SK-N-SH (cell line): ENCODE measurements around the gene MFAP3L. TPM values are rescaled to one million over a fixed set of nuclear protein-coding genes. Genes with fewer than 3 reads are reported as not detected.

Experiments used
- CTCF ChIA-PET: fragments of 300-600, 350-600 bp; formaldehyde crosslinking; extraction: SDS; loops from one replicate; lab custom pipeline; 2021; lab: Yijun Ruan, JAX
- POLR2A ChIA-PET: fragments of 350-600 bp; sonication (Branson Sonifier 250); formaldehyde crosslinking; extraction: SDS; loops from one replicate; lab custom pipeline; 2020; ENCODE audit warnings: antibody characterized with exemption, inconsistent platforms; lab: Yijun Ruan, JAX
- DNase-seq: peaks from one replicate; pipeline ENCODE4 v3.0.0; 2012
- H2AFZ ChIP-seq: fragments of 200-600 bp; sonication (generic); 2 replicates; pipeline ENCODE4 v1.8.1; 2016; ENCODE audit warnings: antibody characterized with exemption, mild to moderate bottlenecking, low read depth
- H3F3A ChIP-seq: fragments of 200-600 bp; sonication (generic); replicated peaks from 2 replicates; pipeline ENCODE3; 2016; ENCODE audit warnings: antibody characterized with exemption, mild to moderate bottlenecking; ENCODE audit not compliant: insufficient read depth
- H3K27ac ChIP-seq, 2 experiments: fragments of 200-500 bp in 1 of 2; fragments of 200-600 bp in 1 of 2; sonication (Bioruptor generic) in 1 of 2; sonication (generic), shearing (Covaris generic) in 1 of 2; 2 replicates each; pipeline versions ENCODE4 v1.5.1 to v1.6.1; 2014 to 2016; ENCODE audit warnings: low read depth in 2 of 2, inconsistent platforms in 1 of 2, low read length in 1 of 2, mild to moderate bottlenecking in 1 of 2, mixed read lengths in 1 of 2
- H3K27me3 ChIP-seq: fragments of 200-600 bp; sonication (generic), shearing (Covaris generic); 2 replicates; pipeline ENCODE4 v1.6.1; 2016; ENCODE audit warnings: mixed run types; ENCODE audit not compliant: insufficient read depth
- H3K36me3 ChIP-seq, 2 experiments: fragments of 200-500 bp in 1 of 2; fragments of 200-600 bp in 1 of 2; sonication (Bioruptor generic) in 1 of 2; sonication (generic) in 1 of 2; replicated peaks in 1 of 2; 2 replicates each; pipeline versions ENCODE3 to v1.5.1; 2014 to 2016; ENCODE audit warnings: low read length in 1 of 2, mild to moderate bottlenecking in 1 of 2; ENCODE audit not compliant: insufficient read depth in 2 of 2, control insufficient read depth in 1 of 2
- H3K4me1 ChIP-seq, 2 experiments: fragments of 200-500 bp in 1 of 2; fragments of 200-600 bp in 1 of 2; sonication (Bioruptor generic) in 1 of 2; sonication (generic), shearing (Covaris generic) in 1 of 2; 2 replicates each; pipeline versions ENCODE4 v1.5.1 to v1.6.1; 2014 to 2016; ENCODE audit warnings: low read depth in 1 of 2, low read length in 1 of 2, mixed run types in 1 of 2; ENCODE audit not compliant: insufficient read depth in 2 of 2, control insufficient read depth in 1 of 2
- H3K4me2 ChIP-seq: fragments of 200-600 bp; sonication (generic), shearing (Covaris generic); 2 replicates; pipeline ENCODE4 v1.6.1; 2017; ENCODE audit warnings: mixed run types
- H3K4me3 ChIP-seq, 2 experiments: fragments of 200-500 bp in 1 of 2; fragments of 200-600 bp in 1 of 2; sonication (Bioruptor generic) in 1 of 2; sonication (generic), shearing (Covaris generic) in 1 of 2; 2 replicates each; pipeline versions ENCODE4 v1.5.1 to v1.8.1; 2014 to 2016; ENCODE audit warnings: low read depth in 2 of 2, inconsistent platforms in 1 of 2, low read length in 1 of 2, mild to moderate bottlenecking in 1 of 2, mixed read lengths in 1 of 2, moderate library complexity in 1 of 2
- H3K79me2 ChIP-seq: fragments of 200-600 bp; sonication (generic); 2 replicates; pipeline ENCODE4 v1.8.1; 2017; ENCODE audit warnings: mild to moderate bottlenecking; ENCODE audit not compliant: insufficient read depth
- H3K9ac ChIP-seq: fragments of 200-600 bp; sonication (generic); 2 replicates; pipeline ENCODE4 v1.6.1; 2017; ENCODE audit warnings: mixed run types
- H3K9me2 ChIP-seq: fragments of 200-600 bp; sonication (generic); 2 replicates; pipeline ENCODE4 v1.6.1; 2017; ENCODE audit warnings: mixed run types
- H3K9me3 ChIP-seq: fragments of 200-600 bp; sonication (generic); 2 replicates; pipeline ENCODE4 v1.6.1; 2017; ENCODE audit warnings: mixed run types, mild to moderate bottlenecking, moderate library complexity
- H4K20me1 ChIP-seq: fragments of 200-600 bp; sonication (generic); 2 replicates; pipeline ENCODE4 v1.6.1; 2017; ENCODE audit warnings: mild to moderate bottlenecking, mixed run types; ENCODE audit not compliant: insufficient read depth
- CHD2 ChIP-seq: fragments of 150-350 bp; IDR thresholded peaks from 2 replicates; pipeline ENCODE4 v1.6.1; 2018; ENCODE audit warnings: low read length; ENCODE audit not compliant: partially characterized antibody
- ELF1 ChIP-seq: IDR thresholded peaks from 2 replicates; pipeline ENCODE4 v1.4.0; 2012
- EZH2phosphoT487 ChIP-seq: fragments of 200-600 bp; sonication (generic); IDR thresholded peaks from 2 replicates; pipeline ENCODE4 v1.6.1; 2017; ENCODE audit warnings: low read depth, mixed run types, mild to moderate bottlenecking, antibody characterized with exemption, moderate library complexity, borderline replicate concordance
- FOSL2 ChIP-seq: IDR thresholded peaks from 2 replicates; pipeline ENCODE4 v1.4.0; 2012; ENCODE audit warnings: low read depth, mild to moderate bottlenecking, moderate library complexity, borderline replicate concordance
- FOXM1 ChIP-seq: IDR thresholded peaks from 2 replicates; pipeline ENCODE4 v1.4.0; 2012; ENCODE audit warnings: low read depth, mild to moderate bottlenecking
- GATA2 ChIP-seq: sonication (generic); formaldehyde crosslinking; IDR thresholded peaks from 2 replicates; pipeline ENCODE4 v1.5.0; 2020; ENCODE audit warnings: mild to moderate bottlenecking, missing genetic modification reagents
- IRF3 ChIP-seq: fragments of 150-350 bp; IDR thresholded peaks from 2 replicates; pipeline ENCODE4 v1.6.1; 2016; ENCODE audit warnings: mild to moderate bottlenecking, low read depth, low read length
- JUND ChIP-seq: IDR thresholded peaks from 2 replicates; pipeline ENCODE4 v1.4.0; 2012
- MAX ChIP-seq: IDR thresholded peaks from 2 replicates; pipeline ENCODE4 v1.4.0; 2012; ENCODE audit warnings: low read depth
- MEF2A ChIP-seq: IDR thresholded peaks from 2 replicates; pipeline ENCODE4 v1.4.0; 2012; ENCODE audit warnings: low read depth, borderline replicate concordance
- NFIC ChIP-seq: IDR thresholded peaks from 2 replicates; pipeline ENCODE4 v1.4.0; 2012; ENCODE audit warnings: borderline replicate concordance
- POLR2AphosphoS5 ChIP-seq: IDR thresholded peaks from 2 replicates; pipeline ENCODE4 v1.6.1; 2012; ENCODE audit warnings: low read depth, low read length
- RAD21 ChIP-seq: IDR thresholded peaks from 2 replicates; pipeline ENCODE4 v1.6.1; 2012; ENCODE audit warnings: mild to moderate bottlenecking, low read length
- RCOR1 ChIP-seq: fragments of 150-350 bp; IDR thresholded peaks from 2 replicates; pipeline ENCODE4 v1.6.1; 2017; ENCODE audit warnings: antibody characterized with exemption, low read length
- RFX5 ChIP-seq: IDR thresholded peaks from 2 replicates; pipeline ENCODE4 v1.6.1; 2012; ENCODE audit warnings: mild to moderate bottlenecking, improper control_type of control experiment, low read length
- SIN3A ChIP-seq: IDR thresholded peaks from 2 replicates; pipeline ENCODE4 v1.6.1; 2012; ENCODE audit warnings: low read depth, mild to moderate bottlenecking, low read length, moderate library complexity, borderline replicate concordance
- SMC3 ChIP-seq: IDR thresholded peaks from 2 replicates; pipeline ENCODE4 v1.6.1; 2012; ENCODE audit warnings: low read depth, low read length, improper control_type of control experiment
- TAF1 ChIP-seq: IDR thresholded peaks from 2 replicates; pipeline ENCODE4 v1.6.1; 2012; ENCODE audit warnings: low read depth, mild to moderate bottlenecking, low read length, moderate library complexity, borderline replicate concordance
- TCF12 ChIP-seq: IDR thresholded peaks from 2 replicates; pipeline ENCODE4 v1.4.0; 2012
- USF1 ChIP-seq: IDR thresholded peaks from 2 replicates; pipeline ENCODE4 v1.4.0; 2012; ENCODE audit warnings: low read depth, borderline replicate concordance
- WGBS: methylation state at CpG from one replicate; pipeline ENCODE4 v1.1.6; 2017; ENCODE audit warnings: low lambda C conversion rate; 5-methylcytosine and 5-hydroxymethylcytosine counted together
- polyA plus RNA-seq, 3 experiments: library from polyadenylated mRNA; depleted of rRNA; stranded (reverse); fragments of >200 nt; gene quantifications; 2 replicates each; pipeline ENCODE4 v1.2.3, GENCODE V29; 2012

MFAP3L gene
- polyA plus RNA-seq, 1 of the 3 experiments (the other 2 are of a cell fraction) = 5.4 TPM

- no peak; the same call in 1 of the 2 replicates for TF ChIP-seq SIN3A
- TF ChIP-seq NFIC = no peak
- peak; percentile 40; the same call in 1 of the 2 replicates for TF ChIP-seq RAD21
- TF ChIP-seq MAX = no peak; the same call in 1 of the 2 replicates
- TF ChIP-seq TCF12 = no peak
- no peak for TF ChIP-seq MEF2A
- no peak for TF ChIP-seq RCOR1
- no peak for TF ChIP-seq EZH2phosphoT487
- TF ChIP-seq RFX5 = no peak
- no peak for TF ChIP-seq FOSL2
- TF ChIP-seq SMC3 = peak; percentile 5
- TF ChIP-seq JUND = peak; percentile 22; the same call in 1 of the 2 replicates
- no peak for TF ChIP-seq GATA2 (CRISPR knock-in tag)
- TF ChIP-seq CHD2 = peak; percentile 20
- TF ChIP-seq POLR2AphosphoS5 = peak; percentile 64
Observed at GRCh38 chr4:170026253-170027021, at the start of gene MFAP3L (continued).

- H4K20me1 ChIP-seq = no peaks in the 10 kb centered on the region
- POLR2A ChIA-PET = no interaction called here
- H3K9me3 ChIP-seq = no peaks in the 10 kb centered on the region
- CTCF ChIA-PET = interaction anchor here (1.2 to 1.9 kb wide), 2 partner anchors 23 to 458 kb away, joined by 4 to 6 read pairs; no protein-coding TSS in a partner anchor
- no peak overlapping the region for H3K27ac ChIP-seq
- no peaks in the 10 kb centered on the region for H3K4me1 ChIP-seq
- 95% methylated on average over 5 of the region's 6 CpGs for WGBS
- no peaks in the 10 kb centered on the region for H3K79me2 ChIP-seq
- TF ChIP-seq ELF1 = no peak
- TF ChIP-seq FOXM1 = no peak
- TF ChIP-seq CHD2 = no peak
- no peak for TF ChIP-seq TAF1
- TF ChIP-seq USF1 = no peak
- TF ChIP-seq JUND = no peak
- no peak for TF ChIP-seq IRF3
- DNase-seq = no peak
- H3K27me3 ChIP-seq = no peaks in the 10 kb centered on the region
- no peaks in the 10 kb centered on the region for H3K9me2 ChIP-seq
- no peaks in the 10 kb centered on the region for H3F3A ChIP-seq
- no peak overlapping the region for H2AFZ ChIP-seq
- H3K9ac ChIP-seq = no peak overlapping the region
- H3K4me2 ChIP-seq = no peak overlapping the region
- no peak overlapping the region for H3K4me3 ChIP-seq
- H3K36me3 ChIP-seq = peaks cover 46 to 71% of the 10 kb centered on the region in 2 experiments
Observed at GRCh38 chr4:170071196-170071595, 45.0 kb upstream of the MFAP3L start.
